Left lung (tissue), 10 donors: ENCODE measurements around the gene EYA2. TPM values are rescaled to one million over a fixed set of nuclear protein-coding genes. Genes with fewer than 3 reads are reported as not detected.

Experiments used
- ATAC-seq: fragments of 200-7000 bp; cut with Tn5 transposase; one replicate; pipeline ENCODE4 v1.9.1; 2020; ENCODE audit warnings: moderate library complexity
- DNase-seq, 4 donors: peaks; one replicate each; pipeline ENCODE4 v3.0.0-alpha.2; 2013 to 2020
- H3K27ac ChIP-seq, 2 donors: fragments of 200-600 bp; sonication (generic) in 1 of 2; one replicate each; pipeline versions ENCODE4 v1.5.0 to v1.8.0; 2020 to 2021
- H3K27me3 ChIP-seq, 2 donors: fragments of 200-600 bp; sonication (generic) in 1 of 2; one replicate each; pipeline versions ENCODE4 v1.5.0 to v1.8.0; 2020 to 2021
- H3K36me3 ChIP-seq, 2 donors: fragments of 200-600 bp; sonication (generic) in 1 of 2; one replicate each; pipeline versions ENCODE4 v1.5.0 to v1.8.0; 2020 to 2021
- H3K4me1 ChIP-seq, 2 donors: fragments of 200-600 bp; one replicate each; pipeline ENCODE4 v1.8.0; 2021
- H3K4me3 ChIP-seq, 2 donors: fragments of 200-600 bp; sonication (generic) in 1 of 2; one replicate each; pipeline versions ENCODE4 v1.5.0 to v1.8.0; 2020 to 2021; ENCODE audit warnings: mild to moderate bottlenecking in 1 of 2
- H3K9me3 ChIP-seq, 2 donors: fragments of 200-600 bp; sonication (generic) in 1 of 2; one replicate each; pipeline versions ENCODE4 v1.5.0 to v1.8.0; 2020 to 2021
- CTCF ChIP-seq, 2 donors: fragments of 200-600 bp; sonication (generic) in 1 of 2; IDR thresholded peaks; one replicate each; pipeline versions ENCODE4 v1.5.0 to v1.8.0; 2021; ENCODE audit warnings: antibody characterized with exemption in 2 of 2
- intact Hi-C, 2 donors: fragments of 100-400 bp; cut with DNase I; formaldehyde crosslinking; loops; one replicate each; pipeline versions ENCODE4 v1.11.2 to v1.14.2; 2022
- polyA plus RNA-seq, 6 donors: library from polyadenylated mRNA; unstranded; fragments of 120-200 nt; gene quantifications; one replicate each; pipeline ENCODE4 v1.2.1, GENCODE V29; 2013; ENCODE audit not compliant: insufficient read length in 6 of 6
- total RNA-seq, 2 donors: library from RNA; stranded (reverse); fragmentation: NEBNext Ultra II Directional; extraction: Animal tissue kit (Norgen Biotek cat#: 25700); gene quantifications; one replicate each; pipeline ENCODE4 v1.2.1, GENCODE V29; 2021
- donor health status: DM: no; HTN: yes; CAD: no.
- donor health status: DM: no; HTN: no; CAD: no.

The EYA2 gene
- total and polyA plus RNA-seq, 8 donors = 0.77 to 2.3 (median 1.2) TPM

GRCh38 chr20:47007826-47008655 lies 113.4 kb downstream of the EYA2 start:
- DNase-seq (no peak), ATAC-seq (no peak)
- Histone ChIP-seq H3K4me1 (no peaks in the 10 kb centered on the region), H3K27me3 (peaks cover 0 to 25% of the 10 kb centered on the region in 2 donors), H3K4me3 (no peak overlapping the region), H3K27ac (no peak overlapping the region), H3K36me3 (no peaks in the 10 kb centered on the region), H3K9me3 (no peaks in the 10 kb centered on the region)
- no peak for TF ChIP-seq CTCF (IDR thresholded peaks at IDR 0.05)
- intact Hi-C loops = no loop called here

- intact Hi-C loops = no loop called here
- no peak for ATAC-seq
- peaks cover 0 to 19% of the 10 kb centered on the region in 2 donors for H3K27me3 ChIP-seq
- no peak overlapping the region for H3K4me3 ChIP-seq
- no peaks in the 10 kb centered on the region for H3K4me1 ChIP-seq
- no peaks in the 10 kb centered on the region for H3K36me3 ChIP-seq
- no peak for DNase-seq
- H3K27ac ChIP-seq = no peak overlapping the region
- no peak for TF ChIP-seq CTCF (IDR thresholded peaks at IDR 0.05)
- H3K9me3 ChIP-seq = no peaks in the 10 kb centered on the region
Measured at GRCh38 chr20:47008842-47009518, 114.3 kb downstream of the EYA2 start.

- ATAC-seq (no peak), DNase-seq (no peak)
- TF ChIP-seq CTCF (IDR thresholded peaks at IDR 0.05) = no peak
- Histone ChIP-seq H3K9me3 (no peaks in the 10 kb centered on the region), H3K27me3 (peaks cover 0 to 11% of the 10 kb centered on the region in 2 donors), H3K27ac (no peak overlapping the region), H3K36me3 (no peaks in the 10 kb centered on the region), H3K4me3 (no peak overlapping the region), H3K4me1 (no peaks in the 10 kb centered on the region)
- intact Hi-C loops = no loop called here
Measured at GRCh38 chr20:47009784-47010183, 115.1 kb downstream of the EYA2 start.

GRCh38 chr20:47011984-47012383 lies 117.3 kb downstream of the EYA2 start:
- intact Hi-C loops = no loop called here
- no peak for ATAC-seq
- H3K4me1 ChIP-seq = no peaks in the 10 kb centered on the region
- no peaks in the 10 kb centered on the region for H3K36me3 ChIP-seq
- TF ChIP-seq CTCF (IDR thresholded peaks at IDR 0.05) = no peak
- H3K9me3 ChIP-seq = no peaks in the 10 kb centered on the region
- DNase-seq = no peak
- H3K27ac ChIP-seq = no peak overlapping the region
- no peak overlapping the region for H3K4me3 ChIP-seq
- H3K27me3 ChIP-seq = peaks cover 0 to 21% of the 10 kb centered on the region in 2 donors

- H3K36me3 ChIP-seq = no peaks in the 10 kb centered on the region
- no peak for ATAC-seq
Measured at GRCh38 chr20:47013606-47014005, 119.0 kb downstream of the EYA2 start.

More at GRCh38 chr20:47013606-47014005, 119.0 kb downstream of the EYA2 start:
- no peak for TF ChIP-seq CTCF (IDR thresholded peaks at IDR 0.05)
- Histone ChIP-seq H3K4me3 (no peak overlapping the region), H3K9me3 (no peaks in the 10 kb centered on the region), H3K27ac (no peak overlapping the region), H3K4me1 (no peaks in the 10 kb centered on the region), H3K27me3 (peaks cover 0 to 26% of the 10 kb centered on the region in 2 donors)
- intact Hi-C loops = no loop called here
- no peak for DNase-seq
